H9 (cell line): ENCODE measurements around the gene SCUBE2. TPM values are rescaled to one million over a fixed set of nuclear protein-coding genes. Genes with fewer than 3 reads are reported as not detected.

Experiments used
- DNase-seq: peaks from one replicate; pipeline ENCODE4 v3.0.0-alpha.2; 2017
- H2AFZ ChIP-seq: one replicate; pipeline ENCODE4 v1.6.1; 2013; ENCODE audit warnings: mild to moderate bottlenecking, low read length, control low read depth, moderate library complexity
- H2AK5ac ChIP-seq: 2 replicates; pipeline ENCODE4 v1.6.1; 2013; ENCODE audit warnings: low read length, control low read depth, mixed read lengths; ENCODE audit not compliant: insufficient read length
- H2BK120ac ChIP-seq: one replicate; pipeline ENCODE4 v1.6.1; 2013; ENCODE audit warnings: low read depth, mild to moderate bottlenecking, low read length, control low read depth, inconsistent platforms; ENCODE audit not compliant: poor library complexity, severe bottlenecking
- H2BK12ac ChIP-seq: 2 replicates; pipeline ENCODE4 v1.6.1; 2013; ENCODE audit warnings: low read length, control low read depth, mixed read lengths, low read depth; ENCODE audit not compliant: insufficient read length
- H2BK15ac ChIP-seq: 2 replicates; pipeline ENCODE4 v1.6.1; 2013; ENCODE audit warnings: low read depth, low read length, control low read depth
- H2BK20ac ChIP-seq: one replicate; pipeline ENCODE4 v1.6.1; 2013; ENCODE audit warnings: low read depth, mild to moderate bottlenecking, low read length, control low read depth, inconsistent platforms; ENCODE audit not compliant: poor library complexity, severe bottlenecking
- H2BK5ac ChIP-seq: 2 replicates; pipeline ENCODE4 v1.6.1; 2013; ENCODE audit warnings: low read length, control low read depth, mixed read lengths; ENCODE audit not compliant: insufficient read length
- H3K14ac ChIP-seq: 2 replicates; pipeline ENCODE4 v1.6.1; 2013; ENCODE audit warnings: low read length, control low read depth; ENCODE audit not compliant: insufficient read depth
- H3K18ac ChIP-seq: 2 replicates; pipeline ENCODE4 v1.6.1; 2013; ENCODE audit warnings: low read depth, mild to moderate bottlenecking, mixed read lengths, low read length, control low read depth; ENCODE audit not compliant: insufficient read length
- H3K23ac ChIP-seq: 2 replicates; pipeline ENCODE4 v1.6.1; 2013; ENCODE audit warnings: low read length, control low read depth, mixed read lengths, low read depth; ENCODE audit not compliant: insufficient read length
- H3K23me2 ChIP-seq: 2 replicates; pipeline ENCODE4 v1.6.1; 2013; ENCODE audit warnings: low read depth, mild to moderate bottlenecking, mixed read lengths, low read length, control low read depth; ENCODE audit not compliant: insufficient read length, poor library complexity, severe bottlenecking
- H3K27ac ChIP-seq: 2 replicates; pipeline ENCODE4 v1.5.1; 2013; ENCODE audit warnings: low read length, control low read depth, mixed read lengths, low read depth; ENCODE audit not compliant: insufficient read length
- H3K27me3 ChIP-seq: 2 replicates; pipeline ENCODE4 v1.6.1; 2013; ENCODE audit warnings: low read length, control low read depth, inconsistent platforms; ENCODE audit not compliant: insufficient read depth
- H3K4ac ChIP-seq: 2 replicates; pipeline ENCODE4 v1.6.1; 2013; ENCODE audit warnings: low read depth, mild to moderate bottlenecking, control low read depth, inconsistent platforms, low read length, moderate library complexity
- H3K4me1 ChIP-seq: 2 replicates; pipeline ENCODE4 v1.6.1; 2013; ENCODE audit warnings: low read length, control low read depth, inconsistent platforms; ENCODE audit not compliant: insufficient read depth
- H3K4me2 ChIP-seq: 2 replicates; pipeline ENCODE4 v1.6.1; 2013; ENCODE audit warnings: low read length, control low read depth, mixed read lengths; ENCODE audit not compliant: insufficient read length, insufficient read depth
- H3K56ac ChIP-seq: 2 replicates; pipeline ENCODE4 v1.6.1; 2013; ENCODE audit warnings: low read depth, mild to moderate bottlenecking, mixed read lengths, low read length, control low read depth; ENCODE audit not compliant: insufficient read length
- H3K79me1 ChIP-seq: 2 replicates; pipeline ENCODE4 v1.6.1; 2013; ENCODE audit warnings: low read depth, mild to moderate bottlenecking, moderate library complexity, low read length, control low read depth, inconsistent platforms; ENCODE audit not compliant: insufficient read depth, poor library complexity, severe bottlenecking
- H3K79me2 ChIP-seq: 2 replicates; pipeline ENCODE4 v1.6.1; 2013; ENCODE audit warnings: low read length, control low read depth, inconsistent platforms; ENCODE audit not compliant: insufficient read depth
- H3K9ac ChIP-seq: 2 replicates; pipeline ENCODE4 v1.6.1; 2013; ENCODE audit warnings: low read length, control low read depth, mixed read lengths; ENCODE audit not compliant: insufficient read length; ENCODE audit errors: extremely low read depth
- H3K9me3 ChIP-seq: one replicate; pipeline ENCODE4 v1.6.1; 2013; ENCODE audit warnings: low read depth, low read length, inconsistent platforms; ENCODE audit not compliant: control insufficient read depth
- H3T11ph ChIP-seq: one replicate; pipeline ENCODE4 v1.6.1; 2013; ENCODE audit warnings: mild to moderate bottlenecking, low read length, control low read depth, inconsistent platforms
- H4K20me1 ChIP-seq: one replicate; pipeline ENCODE4 v1.6.1; 2013; ENCODE audit not compliant: control insufficient read depth, insufficient read length, insufficient read depth
- H4K5ac ChIP-seq: 2 replicates; pipeline ENCODE4 v1.6.1; 2013; ENCODE audit warnings: low read depth, mild to moderate bottlenecking, mixed read lengths, low read length, control low read depth; ENCODE audit not compliant: insufficient read length
- H4K8ac ChIP-seq: replicated peaks from 2 replicates; pipeline ENCODE4 v1.6.1; 2013; ENCODE audit warnings: low read length, control low read depth, mixed read lengths, low read depth; ENCODE audit not compliant: insufficient read length
- H4K91ac ChIP-seq: 2 replicates; pipeline ENCODE4 v1.6.1; 2013; ENCODE audit warnings: low read depth, mild to moderate bottlenecking, moderate library complexity, mixed read lengths, low read length, control low read depth; ENCODE audit not compliant: insufficient read length
- H3K27ac Mint-ChIP-seq, 3 experiments: 2 replicates in 2 of 3; 3 replicates in 1 of 3; pipeline ENCODE4 v1.8.0; 2020 to 2021; ENCODE audit warnings: mixed read lengths in 3 of 3, mild to moderate bottlenecking in 1 of 3, moderate library complexity in 1 of 3
- H3K27me3 Mint-ChIP-seq: 2 replicates; pipeline ENCODE4 v1.8.0; 2021; ENCODE audit warnings: low read depth, mild to moderate bottlenecking, moderate library complexity, mixed read lengths
- H3K36me3 Mint-ChIP-seq, 3 experiments: 2 replicates in 2 of 3; 3 replicates in 1 of 3; pipeline ENCODE4 v1.8.0; 2020 to 2021; ENCODE audit warnings: low read depth in 3 of 3, mixed read lengths in 3 of 3; ENCODE audit not compliant: insufficient read depth in 1 of 3
- H3K4me1 Mint-ChIP-seq, 2 experiments: 2 replicates each; pipeline ENCODE4 v1.8.0; 2020; ENCODE audit warnings: mixed read lengths in 2 of 2
- H3K4me3 Mint-ChIP-seq, 2 experiments: 2 replicates in 1 of 2; 3 replicates in 1 of 2; pipeline ENCODE4 v1.8.0; 2020 to 2021; ENCODE audit warnings: mild to moderate bottlenecking in 2 of 2, mixed read lengths in 2 of 2, moderate library complexity in 1 of 2
- H3K9me3 Mint-ChIP-seq, 2 experiments: 2 replicates in 1 of 2; 3 replicates in 1 of 2; pipeline ENCODE4 v1.8.0; 2020; ENCODE audit warnings: mild to moderate bottlenecking in 2 of 2, mixed read lengths in 2 of 2, moderate library complexity in 1 of 2
- CTCF ChIP-seq: fragments of 200-600 bp; sonication (generic); conservative IDR thresholded peaks from 3 replicates; pipeline ENCODE4 v1.8.0; 2021; ENCODE audit warnings: antibody characterized with exemption, mild to moderate bottlenecking
- WGBS: extraction: QIAGEN DNeasy Blood & Tissue Kit; methylation state at CpG from one replicate; pipeline ENCODE4 v1.1.7; 2013; ENCODE audit warnings: missing lambda C conversion rate, low lambda C conversion rate, mixed read lengths; ENCODE audit not compliant: insufficient read length; ENCODE audit errors: extremely low coverage; 5-methylcytosine and 5-hydroxymethylcytosine counted together
- total RNA-seq: library from RNA; stranded (reverse); gene quantifications from 2 replicates; pipeline ENCODE4 v1.2.1, GENCODE V29; 2021

The SCUBE2 gene
- total RNA-seq, 1 experiment from 2014 or later: 1.6 TPM

DNA sequence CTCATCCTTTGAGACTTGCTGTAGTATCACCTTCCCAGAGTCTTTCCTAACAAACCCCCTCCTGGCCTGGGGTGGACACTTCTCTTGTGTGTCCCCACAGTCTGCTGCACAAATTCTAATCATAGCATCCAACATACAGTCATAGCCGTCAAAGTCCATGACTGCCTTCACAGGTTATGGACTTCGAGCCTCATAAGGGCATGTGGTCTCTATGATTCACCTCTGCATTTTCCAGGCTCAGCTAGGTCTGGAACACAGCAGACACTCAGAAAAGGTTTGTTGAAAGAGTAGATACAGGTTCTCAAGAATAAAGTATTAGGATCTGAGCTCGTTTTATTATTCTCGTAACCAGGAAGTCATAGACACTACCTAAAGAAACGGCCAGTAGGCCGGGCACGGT is 13.2 kb upstream of the SCUBE2 start:
- no peak overlapping the region for H3K4me2 ChIP-seq
- H3K23ac ChIP-seq: no peak overlapping the region
- no peak overlapping the region for H2BK20ac ChIP-seq
- H3K4me1 ChIP-seq: no peaks in the 10 kb centered on the region
- H3T11ph ChIP-seq: no peak overlapping the region
- H4K5ac ChIP-seq: no peak overlapping the region
- Mint-ChIP-seq H3K27ac (no peak overlapping the region), H3K9me3 (no peaks in the 10 kb centered on the region), H3K36me3 (no peaks in the 10 kb centered on the region; a peak in 1 of 7 replicates), H3K4me1 (peaks cover 9 to 12% of the 10 kb centered on the region in 2 experiments), H3K27me3 (no peaks in the 10 kb centered on the region), H3K4me3 (no peak overlapping the region)
- WGBS: no CpG with 5 or more reads among the region's 7 CpGs
- H2AFZ ChIP-seq: no peak overlapping the region
- no peaks in the 10 kb centered on the region for H3K79me2 ChIP-seq
- no peaks in the 10 kb centered on the region for H3K79me1 ChIP-seq
- no peak overlapping the region for H3K18ac ChIP-seq
- H4K91ac ChIP-seq: no peak overlapping the region
- H3K9me3 ChIP-seq: no peaks in the 10 kb centered on the region
- TF ChIP-seq CTCF: no peak
- H2BK5ac ChIP-seq: no peak overlapping the region
- H4K20me1 ChIP-seq: no peaks in the 10 kb centered on the region
- DNase-seq: no peak
- H4K8ac ChIP-seq: no peak overlapping the region
- no peak overlapping the region for H2BK120ac ChIP-seq
- H2AK5ac ChIP-seq: no peak overlapping the region
- H3K14ac ChIP-seq: no peak overlapping the region
- no peak overlapping the region for H2BK12ac ChIP-seq
- H2BK15ac ChIP-seq: no peak overlapping the region
- no peaks in the 10 kb centered on the region for H3K23me2 ChIP-seq
- no peak overlapping the region for H3K27ac ChIP-seq
- H3K4ac ChIP-seq: no peak overlapping the region
- no peaks in the 10 kb centered on the region for H3K27me3 ChIP-seq
- no peak overlapping the region for H3K9ac ChIP-seq
- H3K56ac ChIP-seq: no peak overlapping the region
